DND-41 (cell line): ENCODE data around the gene GALK1.
A peak's percentile ranks its signal among the peaks of the same experiment; 100 is the strongest.

ENCODE experiments used
- ATAC-seq: fragments of 200-7000 bp; cut with Tn5 transposase; 3 replicates; pipeline ENCODE4 v1.9.1; 2021; ENCODE audit warnings: low read depth; ENCODE audit not compliant: insufficient read depth
- DNase-seq: peaks from one replicate; pipeline ENCODE4 v3.0.0-alpha.2; 2020
- H2AFZ ChIP-seq: 2 replicates; pipeline ENCODE4 v1.6.0; 2012; ENCODE audit warnings: low read depth, low read length
- H3K27ac ChIP-seq: 2 replicates; pipeline ENCODE4 v1.5.1; 2012; ENCODE audit warnings: low read length, inconsistent platforms
- H3K27me3 ChIP-seq: fragments of 200-600 bp; sonication (generic); 2 replicates; pipeline ENCODE4 v1.6.0; 2012; ENCODE audit warnings: low read length, mild to moderate bottlenecking, inconsistent platforms; ENCODE audit not compliant: insufficient read depth, poor library complexity
- H3K36me3 ChIP-seq: 2 replicates; pipeline ENCODE4 v1.5.1; 2012; ENCODE audit warnings: low read length, inconsistent platforms; ENCODE audit not compliant: insufficient read depth
- H3K4me1 ChIP-seq: 2 replicates; pipeline ENCODE4 v1.5.1; 2012; ENCODE audit warnings: mild to moderate bottlenecking, low read length; ENCODE audit not compliant: insufficient read depth
- H3K4me2 ChIP-seq: 2 replicates; pipeline ENCODE4 v1.6.0; 2012; ENCODE audit warnings: mild to moderate bottlenecking, moderate library complexity, low read length, inconsistent platforms; ENCODE audit not compliant: insufficient read depth
- H3K4me3 ChIP-seq, 2 experiments: fragments of 200-600 bp in 1 of 2; shearing (Covaris generic) in 1 of 2; 2 replicates each; pipeline ENCODE4 v1.5.1; 2012 to 2016; ENCODE audit warnings: inconsistent platforms in 2 of 2, low read length in 2 of 2, mild to moderate bottlenecking in 2 of 2, low read depth in 1 of 2, moderate library complexity in 1 of 2
- H3K79me2 ChIP-seq: 2 replicates; pipeline ENCODE4 v1.6.0; 2012; ENCODE audit warnings: low read length, inconsistent platforms; ENCODE audit not compliant: insufficient read depth
- H3K9ac ChIP-seq: 2 replicates; pipeline ENCODE4 v1.6.0; 2012; ENCODE audit warnings: low read depth, mild to moderate bottlenecking, inconsistent platforms, low read length, moderate library complexity
- H3K9me3 ChIP-seq: 2 replicates; pipeline ENCODE4 v1.5.1; 2012; ENCODE audit warnings: low read length, moderate library complexity, mild to moderate bottlenecking, inconsistent platforms; ENCODE audit not compliant: insufficient read depth, severe bottlenecking
- H4K20me1 ChIP-seq: 2 replicates; pipeline ENCODE4 v1.6.0; 2012; ENCODE audit warnings: low read length; ENCODE audit not compliant: insufficient read depth
- EZH2 ChIP-seq: IDR thresholded peaks from 3 replicates; pipeline ENCODE4 v1.6.1; 2012; ENCODE audit warnings: borderline replicate concordance, low read depth, mild to moderate bottlenecking, moderate library complexity, low read length, inconsistent platforms; ENCODE audit not compliant: severe bottlenecking
- TF ChIP-seq, protein P1 (sequence below): IDR thresholded peaks from 2 replicates; pipeline ENCODE4 v1.5.1; 2012; ENCODE audit warnings: borderline replicate concordance, low read length, moderate library complexity, mild to moderate bottlenecking; ENCODE audit not compliant: poor library complexity, severe bottlenecking; ENCODE audit errors: extremely low read depth

The GALK1 gene

DNA sequence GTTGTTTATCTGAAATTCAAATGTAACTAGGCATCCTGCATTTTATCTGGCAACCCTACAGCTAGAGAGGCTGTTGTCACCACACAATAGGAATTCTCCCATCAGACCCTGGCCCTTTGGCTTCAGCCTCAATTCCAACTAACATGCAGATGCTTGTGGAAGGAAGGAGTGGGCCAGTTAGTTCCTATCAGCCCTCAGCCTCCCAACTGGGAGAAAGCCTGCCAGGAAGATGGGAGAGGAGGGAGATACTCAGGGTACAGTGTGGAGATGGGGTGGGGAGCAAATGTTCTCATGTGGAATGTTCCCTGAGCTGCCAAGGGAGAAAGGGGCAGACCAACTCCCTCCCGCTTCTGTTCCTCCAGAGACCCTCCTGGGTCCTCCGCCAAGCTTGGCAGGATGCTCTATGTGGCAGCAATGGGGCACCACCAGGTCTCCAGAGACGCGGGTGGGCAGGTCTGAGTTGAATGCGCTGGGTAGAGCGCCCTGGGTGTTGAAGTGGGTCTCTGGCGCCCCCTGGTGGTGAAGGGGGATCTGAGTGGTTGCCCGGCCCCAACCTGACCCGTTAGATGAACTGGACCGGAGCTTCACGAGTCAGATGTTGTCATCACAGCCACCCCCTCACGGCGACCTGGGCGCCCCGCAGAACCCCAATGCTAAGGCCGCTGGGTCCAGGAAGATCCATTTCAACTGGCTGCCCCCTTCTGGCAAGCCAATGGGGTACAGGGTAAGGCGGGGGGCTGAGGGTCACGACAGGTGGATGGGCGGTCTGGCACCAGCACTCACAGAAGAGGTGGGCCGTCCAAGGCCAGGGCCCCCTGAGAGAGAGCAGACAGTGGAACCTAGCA is 15.2 kb downstream of the GALK1 start:
- Histone ChIP-seq H2AFZ (peak overlapping the region; percentile 70), H3K4me3 (peak overlapping the region in 1 of 2 experiments; percentile 41; a peak in 1 of 4 replicates), H3K4me2 (peak overlapping the region; percentile 63), H3K36me3 (no peaks in the 10 kb centered on the region), H3K27ac (no peak overlapping the region), H3K9ac (peak overlapping the region; percentile 24; the same call in 1 of the 2 replicates), H3K9me3 (no peaks in the 10 kb centered on the region), H3K4me1 (peaks cover 32% of the 10 kb centered on the region), H3K27me3 (no peaks in the 10 kb centered on the region), H3K79me2 (no peaks in the 10 kb centered on the region), H4K20me1 (no peaks in the 10 kb centered on the region)
- DNase-seq = peak; percentile 83
- no peak for TF ChIP-seq EZH2
- TF ChIP-seq, protein P1, sequence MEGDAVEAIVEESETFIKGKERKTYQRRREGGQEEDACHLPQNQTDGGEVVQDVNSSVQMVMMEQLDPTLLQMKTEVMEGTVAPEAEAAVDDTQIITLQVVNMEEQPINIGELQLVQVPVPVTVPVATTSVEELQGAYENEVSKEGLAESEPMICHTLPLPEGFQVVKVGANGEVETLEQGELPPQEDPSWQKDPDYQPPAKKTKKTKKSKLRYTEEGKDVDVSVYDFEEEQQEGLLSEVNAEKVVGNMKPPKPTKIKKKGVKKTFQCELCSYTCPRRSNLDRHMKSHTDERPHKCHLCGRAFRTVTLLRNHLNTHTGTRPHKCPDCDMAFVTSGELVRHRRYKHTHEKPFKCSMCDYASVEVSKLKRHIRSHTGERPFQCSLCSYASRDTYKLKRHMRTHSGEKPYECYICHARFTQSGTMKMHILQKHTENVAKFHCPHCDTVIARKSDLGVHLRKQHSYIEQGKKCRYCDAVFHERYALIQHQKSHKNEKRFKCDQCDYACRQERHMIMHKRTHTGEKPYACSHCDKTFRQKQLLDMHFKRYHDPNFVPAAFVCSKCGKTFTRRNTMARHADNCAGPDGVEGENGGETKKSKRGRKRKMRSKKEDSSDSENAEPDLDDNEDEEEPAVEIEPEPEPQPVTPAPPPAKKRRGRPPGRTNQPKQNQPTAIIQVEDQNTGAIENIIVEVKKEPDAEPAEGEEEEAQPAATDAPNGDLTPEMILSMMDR = peak; percentile 93
- ATAC-seq = peak; percentile 76

DNA sequence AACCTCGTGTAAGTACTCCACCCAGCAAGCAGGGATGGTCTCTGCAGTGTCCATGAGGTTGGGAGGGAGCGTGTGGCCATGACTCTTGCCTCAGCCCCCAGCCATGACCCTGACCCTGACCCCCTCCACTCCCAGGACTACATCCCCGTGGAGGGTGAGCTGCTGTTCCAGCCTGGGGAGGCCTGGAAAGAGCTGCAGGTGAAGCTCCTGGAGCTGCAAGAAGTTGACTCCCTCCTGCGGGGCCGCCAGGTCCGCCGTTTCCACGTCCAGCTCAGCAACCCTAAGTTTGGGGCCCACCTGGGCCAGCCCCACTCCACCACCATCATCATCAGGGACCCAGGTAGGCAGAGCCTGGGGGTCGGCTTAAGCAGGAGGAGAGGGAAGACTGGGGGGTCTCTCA is 16.3 kb downstream of the GALK1 start:
- TF ChIP-seq, protein P1 = no peak
- no peak for TF ChIP-seq EZH2
- H3K9me3 ChIP-seq = no peaks in the 10 kb centered on the region
- H4K20me1 ChIP-seq = no peaks in the 10 kb centered on the region
- H3K36me3 ChIP-seq = no peaks in the 10 kb centered on the region
- no peaks in the 10 kb centered on the region for H3K27me3 ChIP-seq
- no peak overlapping the region for H3K9ac ChIP-seq
- no peak overlapping the region for H3K4me3 ChIP-seq
- DNase-seq = no peak
- no peaks in the 10 kb centered on the region for H3K79me2 ChIP-seq
- no peak overlapping the region for H3K27ac ChIP-seq
- peaks cover 22% of the 10 kb centered on the region for H3K4me1 ChIP-seq
- no peak overlapping the region for H2AFZ ChIP-seq
- H3K4me2 ChIP-seq = no peak overlapping the region
- ATAC-seq = no peak

DNA sequence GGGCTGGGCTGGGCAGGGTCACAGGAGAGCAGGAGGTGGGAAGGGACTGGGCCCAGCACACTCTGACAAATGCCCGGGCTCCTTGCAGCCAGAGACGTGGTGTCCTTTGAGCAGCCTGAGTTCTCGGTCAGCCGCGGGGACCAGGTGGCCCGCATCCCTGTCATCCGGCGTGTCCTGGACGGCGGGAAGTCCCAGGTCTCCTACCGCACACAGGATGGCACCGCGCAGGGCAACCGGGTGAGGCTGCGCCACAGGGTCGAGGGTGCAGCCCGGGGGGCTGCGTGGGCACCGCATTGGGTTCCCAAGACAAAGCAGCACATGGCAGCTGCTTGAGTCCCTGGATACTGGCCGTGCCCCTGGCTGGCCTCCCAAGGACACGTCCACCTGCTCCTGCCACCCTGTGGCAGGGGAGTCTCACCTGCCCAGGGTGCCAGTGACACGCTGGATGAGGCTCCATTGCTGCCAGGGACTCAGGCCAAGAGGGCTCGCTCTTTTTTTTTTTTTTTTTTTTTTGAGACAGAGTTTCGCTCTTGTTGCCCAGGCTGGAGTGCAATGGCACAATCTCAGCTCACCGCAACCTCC is 21.3 kb downstream of the GALK1 start:
- no peaks in the 10 kb centered on the region for H3K9me3 ChIP-seq
- no peaks in the 10 kb centered on the region for H3K36me3 ChIP-seq
- TF ChIP-seq, protein P1 = no peak
- H3K4me3 ChIP-seq = no peak overlapping the region
- H3K4me1 ChIP-seq = peaks cover 5% of the 10 kb centered on the region; the same call in 1 of the 2 replicates
- H3K27me3 ChIP-seq = no peaks in the 10 kb centered on the region
- no peak overlapping the region for H3K27ac ChIP-seq
- no peaks in the 10 kb centered on the region for H3K79me2 ChIP-seq
- no peak overlapping the region for H3K4me2 ChIP-seq
- no peak overlapping the region for H3K9ac ChIP-seq
- ATAC-seq (no peak), DNase-seq (no peak)
- no peaks in the 10 kb centered on the region for H4K20me1 ChIP-seq
- no peak overlapping the region for H2AFZ ChIP-seq
